HG02870 (cell line): Measurements from ENCODE around the gene SLC19A2.

ENCODE experiments used
- ATAC-seq: cut with Tn5 transposase; IDR thresholded peaks from one replicate; pipeline ENCODE4 v1.9.1; 2021; ENCODE audit warnings: mild to moderate bottlenecking, moderate library complexity; ENCODE audit not compliant: unreplicated experiment

The SLC19A2 gene

DNA sequence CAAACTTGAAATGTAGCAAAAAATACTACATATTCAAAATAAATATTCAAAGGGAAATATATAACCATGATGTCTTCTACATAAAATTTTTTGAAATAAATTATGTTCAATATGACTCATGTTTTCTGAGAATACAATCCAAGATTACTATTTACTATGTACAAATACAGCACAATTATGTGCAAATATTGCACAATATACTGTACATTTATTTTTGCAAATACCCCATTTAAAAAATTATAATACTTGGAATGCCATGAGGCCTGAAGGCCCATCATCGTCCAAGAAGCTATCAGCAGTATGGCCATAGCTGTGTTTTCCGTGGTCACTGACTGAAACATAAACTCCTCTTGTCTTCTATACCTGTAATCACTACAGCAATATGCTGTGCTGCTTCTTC lies 70.8 kb downstream of the SLC19A2 start:
- no peak for ATAC-seq
